GDM1 (cell line): ENCODE results near the gene RHOV.
"Not testable (repeated sequence)": the region's sequence is repeated elsewhere in the genome, so short reads cannot be mapped to it uniquely, and the experiment has no call there.

Source experiments
- DNase-seq: peaks from one replicate; lab custom pipeline; 2025; lab: John Stamatoyannopoulos, UW

Gene RHOV

GRCh38 chr15:40872791-40873693, 992 bp downstream of the RHOV start:
- no peak for DNase-seq

- DNase-seq = no peak
These were observed 2.1 kb downstream of the RHOV start for GRCh38 chr15:40871749-40872617.

GRCh38 chr15:40870716-40871115, 3.3 kb downstream of the RHOV start:
- DNase-seq = no peak

GRCh38 chr15:40869686-40870085, 4.3 kb downstream of the RHOV start:
- no peak for DNase-seq

GRCh38 chr15:40867199-40867598, 6.8 kb downstream of the RHOV start:
- no peak for DNase-seq

- DNase-seq = no peak
These were observed 10.3 kb downstream of the RHOV start for GRCh38 chr15:40863660-40864270.

GRCh38 chr15:40861147-40861546, 12.9 kb downstream of the RHOV start:
- DNase-seq = not testable (repeated sequence)

GRCh38 chr15:40859206-40859851, 14.7 kb downstream of the RHOV start:
- peak; percentile 70 for DNase-seq

- no peak for DNase-seq
These were observed 15.3 kb downstream of the RHOV start for GRCh38 chr15:40858706-40859105.

GRCh38 chr15:40857601-40858341, 16.3 kb downstream of the RHOV start:
- peak; percentile 74 for DNase-seq

- no peak for DNase-seq
These were observed 17.3 kb downstream of the RHOV start for GRCh38 chr15:40856746-40857145.

GRCh38 chr15:40855706-40856234, 18.3 kb downstream of the RHOV start:
- no peak for DNase-seq

- no peak for DNase-seq
These were observed 19.9 kb downstream of the RHOV start for GRCh38 chr15:40854161-40854560.

GRCh38 chr15:40853241-40853890, 20.7 kb downstream of the RHOV start:
- no peak for DNase-seq

- no peak for DNase-seq
These were observed 21.5 kb downstream of the RHOV start for GRCh38 chr15:40852529-40852928.

- DNase-seq = no peak
These were observed 23.4 kb downstream of the RHOV start for GRCh38 chr15:40850576-40851112.

GRCh38 chr15:40847223-40847961, 26.6 kb downstream of the RHOV start:
- peak; percentile 93 for DNase-seq

- no peak for DNase-seq
These were observed 27.2 kb downstream of the RHOV start for GRCh38 chr15:40846841-40847222.

- no peak for DNase-seq
These were observed 28.3 kb downstream of the RHOV start for GRCh38 chr15:40845511-40846284.
